Cardiac septum (tissue), 1 donor: ENCODE data around the gene PACS2. TPM values are rescaled to one million over a fixed set of nuclear protein-coding genes. Genes with fewer than 3 reads are reported as not detected.

Experiments
- DNase-seq: peaks from one replicate; pipeline ENCODE4 v3.0.0-alpha.2; 2020; ENCODE audit warnings: low spot score
- intact Hi-C: fragments of 100-400 bp; cut with DNase I; formaldehyde crosslinking; loops from one replicate; pipeline ENCODE4 v1.14.0; 2022
- total RNA-seq: library from RNA; stranded (reverse); fragmentation: NEBNext Ultra II Directional; extraction: Animal tissue kit (Norgen Biotek cat#: 25700); gene quantifications from one replicate; pipeline ENCODE4 v1.2.1, GENCODE V29; 2021
- donor health status: DM: no; HTN: no; CAD: no.

The PACS2 gene
- total RNA-seq, 1 donor from 2014 or later, result 55.1 TPM

- DNase-seq, result no peak
- intact Hi-C loops, result no loop called here
Measured at GRCh38 chr14:105343194-105343593, 28.6 kb downstream of the PACS2 start.

GRCh38 chr14:105346200-105346533 is 31.6 kb downstream of the PACS2 start:
- DNase-seq, result no peak
- intact Hi-C loops, result no loop called here

- no peak for DNase-seq
- intact Hi-C loops, result no loop called here
Measured at GRCh38 chr14:105346876-105347586, 32.5 kb downstream of the PACS2 start.

- no peak for DNase-seq
- intact Hi-C loops, result no loop called here
Measured at GRCh38 chr14:105347587-105347968, 33.0 kb downstream of the PACS2 start.

GRCh38 chr14:105348169-105348944 is 33.8 kb downstream of the PACS2 start:
- intact Hi-C loops, result no loop called here
- DNase-seq, result no peak

GRCh38 chr14:105348945-105349699 is 34.6 kb downstream of the PACS2 start:
- no peak for DNase-seq
- intact Hi-C loops, result no loop called here

- intact Hi-C loops, result loop anchor here (5.0 to 10.0 kb wide), 3 partner anchors 33 to 258 kb away; no protein-coding TSS in a partner anchor
- no peak for DNase-seq
Measured at GRCh38 chr14:105349992-105350391, 35.4 kb downstream of the PACS2 start.

GRCh38 chr14:105350450-105351244 is 36.1 kb downstream of the PACS2 start:
- DNase-seq, result no peak
- intact Hi-C loops, result loop anchor here (5.0 to 10.0 kb wide), 3 partner anchors 33 to 258 kb away; no protein-coding TSS in a partner anchor

- intact Hi-C loops, result loop anchor here (5.0 to 10.0 kb wide), 3 partner anchors 34 to 259 kb away; no protein-coding TSS in a partner anchor
- DNase-seq, result no peak
Measured at GRCh38 chr14:105351410-105351809, 36.9 kb downstream of the PACS2 start.

- peak; percentile 92 for DNase-seq
- intact Hi-C loops, result loop anchor here (2.0 to 10.0 kb wide), 4 partner anchors 35 to 260 kb away; no protein-coding TSS in a partner anchor
Measured at GRCh38 chr14:105351920-105352851, 37.6 kb downstream of the PACS2 start.

- intact Hi-C loops, result loop anchor here (2.0 to 10.0 kb wide), 4 partner anchors 36 to 261 kb away; no protein-coding TSS in a partner anchor
- no peak for DNase-seq
Measured at GRCh38 chr14:105353136-105353535, 38.6 kb downstream of the PACS2 start.

GRCh38 chr14:105354541-105354940 is 40.0 kb downstream of the PACS2 start:
- no peak for DNase-seq
- intact Hi-C loops, result loop anchor here (5.0 to 10.0 kb wide), 3 partner anchors 37 to 262 kb away; no protein-coding TSS in a partner anchor

- DNase-seq, result no peak
- intact Hi-C loops, result loop anchor here (10.0 kb wide), 1 partner anchor 60 kb away; no protein-coding TSS in a partner anchor
Measured at GRCh38 chr14:105355049-105355575, 40.6 kb downstream of the PACS2 start.

- intact Hi-C loops, result loop anchor here (10.0 kb wide), 1 partner anchor 61 kb away; no protein-coding TSS in a partner anchor
- DNase-seq, result no peak
Measured at GRCh38 chr14:105355850-105356604, 41.5 kb downstream of the PACS2 start.

GRCh38 chr14:105356927-105357326 is 42.4 kb downstream of the PACS2 start:
- intact Hi-C loops, result loop anchor here (10.0 kb wide), 1 partner anchor 62 kb away; no protein-coding TSS in a partner anchor
- no peak for DNase-seq

- DNase-seq, result no peak
- intact Hi-C loops, result loop anchor here (10.0 kb wide), 1 partner anchor 63 kb away; no protein-coding TSS in a partner anchor
Measured at GRCh38 chr14:105357626-105358025, 43.1 kb downstream of the PACS2 start.
